ENCODE results near the gene USHBP1. TPM values are rescaled to one million over a fixed set of nuclear protein-coding genes. Genes with fewer than 3 reads are reported as not detected.
A peak's percentile ranks its signal among the peaks of the same experiment; 100 is the strongest.

USHBP1 gene
- total RNA-seq, 4 donors from 2014 or later, result 0.80 to 3.0 (median 2.0) TPM

DNA sequence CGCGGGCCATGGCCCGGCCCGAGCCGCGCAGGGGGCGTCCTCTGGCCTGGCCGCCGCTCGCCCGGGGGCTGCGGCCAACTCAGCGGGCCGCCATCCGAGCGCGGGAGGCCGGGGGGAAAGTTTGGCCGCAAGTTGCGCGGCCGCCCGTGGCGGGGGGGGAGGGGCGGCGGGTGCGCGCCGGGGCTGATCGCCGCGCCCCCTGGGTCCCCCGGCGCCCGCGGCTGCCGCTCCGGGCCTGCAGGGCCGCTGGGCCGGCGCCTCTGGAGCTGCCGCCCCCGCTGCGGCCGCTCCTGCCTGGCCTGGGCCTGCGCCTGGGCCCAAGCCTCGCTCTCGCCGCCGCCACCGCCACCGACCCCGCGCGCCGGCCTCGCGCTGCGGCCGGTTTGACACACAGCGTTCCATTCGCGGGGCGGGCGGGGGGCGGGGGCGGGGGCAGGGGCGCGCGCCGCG lies 19.0 kb downstream of the USHBP1 start, which contains the start of gene NR2F6:
Gene NR2F6 (minus strand): TSS at position 385 of the 450 bp plus-strand sequence. CDS start 699 bp downstream, outside the sequence.
- DNase-seq (ENCODE audit: low spot score in 2 of 2), result no peak
- WGBS, 2 donors, result 0% methylated on average over 11 of the region's 72 CpGs; no CpG with 5 or more reads in 1 of the 2 donors
- intact Hi-C loops (cut with DNase I; ENCODE audit: low total_unique reads), result no loop called here
- TF ChIP-seq, protein P1, sequence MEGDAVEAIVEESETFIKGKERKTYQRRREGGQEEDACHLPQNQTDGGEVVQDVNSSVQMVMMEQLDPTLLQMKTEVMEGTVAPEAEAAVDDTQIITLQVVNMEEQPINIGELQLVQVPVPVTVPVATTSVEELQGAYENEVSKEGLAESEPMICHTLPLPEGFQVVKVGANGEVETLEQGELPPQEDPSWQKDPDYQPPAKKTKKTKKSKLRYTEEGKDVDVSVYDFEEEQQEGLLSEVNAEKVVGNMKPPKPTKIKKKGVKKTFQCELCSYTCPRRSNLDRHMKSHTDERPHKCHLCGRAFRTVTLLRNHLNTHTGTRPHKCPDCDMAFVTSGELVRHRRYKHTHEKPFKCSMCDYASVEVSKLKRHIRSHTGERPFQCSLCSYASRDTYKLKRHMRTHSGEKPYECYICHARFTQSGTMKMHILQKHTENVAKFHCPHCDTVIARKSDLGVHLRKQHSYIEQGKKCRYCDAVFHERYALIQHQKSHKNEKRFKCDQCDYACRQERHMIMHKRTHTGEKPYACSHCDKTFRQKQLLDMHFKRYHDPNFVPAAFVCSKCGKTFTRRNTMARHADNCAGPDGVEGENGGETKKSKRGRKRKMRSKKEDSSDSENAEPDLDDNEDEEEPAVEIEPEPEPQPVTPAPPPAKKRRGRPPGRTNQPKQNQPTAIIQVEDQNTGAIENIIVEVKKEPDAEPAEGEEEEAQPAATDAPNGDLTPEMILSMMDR (IDR thresholded peaks at IDR 0.05), result no peak
- TF ChIP-seq POLR2A (IDR thresholded peaks at IDR 0.05), result no peak
- H3K4me3 ChIP-seq (ENCODE audit: low read depth, poor library complexity, severe bottlenecking), result peak within 1 kb of the TSS; percentile 55

DNA sequence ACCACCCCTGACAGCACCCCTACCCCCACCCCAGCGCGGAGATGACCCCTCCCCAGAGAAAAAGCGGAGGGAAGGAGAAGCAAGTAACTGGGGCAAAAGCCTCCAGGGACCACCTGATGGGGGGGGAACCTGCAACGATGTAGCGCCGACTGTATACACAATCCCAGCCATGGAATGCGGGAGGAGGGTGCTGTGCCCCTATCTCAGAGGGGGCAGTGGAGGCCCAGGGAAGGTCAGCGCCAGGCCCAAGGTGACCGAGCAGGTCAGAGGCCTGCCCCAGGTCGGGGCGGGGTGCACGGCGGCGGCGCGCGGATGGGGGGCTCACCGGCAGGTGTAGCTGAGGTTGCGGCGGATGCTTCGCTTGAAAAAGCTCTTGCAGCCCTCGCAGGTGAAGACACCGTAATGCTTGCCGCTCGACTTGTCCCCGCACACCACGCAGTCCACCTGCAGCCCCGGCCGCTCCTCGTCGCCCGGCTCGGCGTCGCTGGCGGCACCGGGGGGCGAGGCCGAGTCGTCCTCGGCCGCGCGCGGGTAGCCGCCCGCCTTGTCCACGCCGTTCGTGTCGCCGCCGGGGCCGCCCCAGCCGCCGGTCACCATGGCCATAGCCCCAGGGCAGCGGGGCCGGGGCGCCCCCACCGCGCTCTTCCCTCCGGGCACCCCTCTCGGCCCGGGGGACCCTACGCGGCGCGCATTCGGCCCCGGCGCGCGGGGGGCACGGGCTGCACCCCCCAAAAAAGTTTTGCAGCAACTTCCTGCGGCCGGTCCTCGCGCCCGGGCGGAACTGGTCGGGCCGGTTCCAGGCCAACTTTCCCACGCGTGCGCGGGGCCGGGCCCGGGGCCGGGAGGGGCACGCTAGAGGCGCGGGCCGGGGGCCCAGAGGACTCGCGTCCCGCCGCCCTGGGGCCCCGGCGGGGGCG lies 19.7 kb downstream of the USHBP1 start:
- WGBS, 2 donors, result 1 to 2% methylated on average over 30 to 34 of the region's 100 CpGs
- H3K4me3 ChIP-seq (ENCODE audit: low read depth, poor library complexity, severe bottlenecking), result peak overlapping the region; percentile 55
- intact Hi-C loops (cut with DNase I; ENCODE audit: low total_unique reads), result no loop called here
- no peak for DNase-seq (ENCODE audit: low spot score in 2 of 2)
- TF ChIP-seq POLR2A (IDR thresholded peaks at IDR 0.05), result no peak
- TF ChIP-seq, protein P1 (IDR thresholded peaks at IDR 0.05), result no peak

DNA sequence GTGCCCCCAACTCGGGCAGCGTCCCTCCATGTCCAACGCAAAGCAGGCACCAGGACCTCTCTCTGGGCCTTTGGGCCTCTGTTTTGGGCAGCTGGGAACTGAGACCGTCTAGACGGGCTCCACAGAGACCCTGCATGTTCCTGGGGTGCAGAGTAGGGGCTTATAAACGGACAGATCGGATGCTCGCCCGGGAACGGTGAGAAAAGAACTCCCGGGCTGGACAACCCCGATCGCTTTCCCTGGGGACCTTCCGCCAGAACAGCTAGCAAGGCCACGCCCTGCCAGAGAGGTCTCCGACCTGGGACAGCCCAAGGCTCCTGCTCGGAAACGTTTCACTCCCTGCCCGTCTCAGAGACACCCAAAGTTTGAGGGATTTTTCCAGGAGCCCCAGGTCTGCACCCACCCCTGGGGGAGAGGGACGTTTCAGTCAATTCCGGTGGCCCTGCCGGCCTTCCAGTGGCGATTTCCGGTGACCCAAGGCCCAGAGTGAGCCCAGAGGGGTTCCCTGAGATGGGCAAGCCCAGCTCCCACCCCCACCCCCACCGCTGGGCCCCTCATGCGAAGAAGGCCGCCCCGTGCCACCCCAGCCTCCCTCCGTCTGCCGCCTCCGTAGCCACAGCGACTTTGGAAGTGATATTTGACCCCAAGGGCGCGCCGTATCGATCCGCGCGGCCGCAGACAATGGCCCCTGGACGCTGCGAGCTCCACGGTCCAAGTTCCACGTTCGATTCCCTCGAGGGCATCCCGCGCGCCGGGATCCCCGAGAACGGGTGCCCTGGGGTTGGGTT lies 20.5 kb downstream of the USHBP1 start:
- intact Hi-C loops (cut with DNase I; ENCODE audit: low total_unique reads), result no loop called here
- DNase-seq (ENCODE audit: low spot score in 2 of 2), result peak in 1 of 2 donors; percentile 93
- WGBS, 2 donors, result 8 to 16% methylated on average over 51 to 52 of the region's 52 CpGs
- TF ChIP-seq POLR2A (IDR thresholded peaks at IDR 0.05), result no peak
- TF ChIP-seq, protein P1 (IDR thresholded peaks at IDR 0.05), result no peak
- H3K4me3 ChIP-seq (ENCODE audit: low read depth, poor library complexity, severe bottlenecking), result peak overlapping the region; percentile 55

DNA sequence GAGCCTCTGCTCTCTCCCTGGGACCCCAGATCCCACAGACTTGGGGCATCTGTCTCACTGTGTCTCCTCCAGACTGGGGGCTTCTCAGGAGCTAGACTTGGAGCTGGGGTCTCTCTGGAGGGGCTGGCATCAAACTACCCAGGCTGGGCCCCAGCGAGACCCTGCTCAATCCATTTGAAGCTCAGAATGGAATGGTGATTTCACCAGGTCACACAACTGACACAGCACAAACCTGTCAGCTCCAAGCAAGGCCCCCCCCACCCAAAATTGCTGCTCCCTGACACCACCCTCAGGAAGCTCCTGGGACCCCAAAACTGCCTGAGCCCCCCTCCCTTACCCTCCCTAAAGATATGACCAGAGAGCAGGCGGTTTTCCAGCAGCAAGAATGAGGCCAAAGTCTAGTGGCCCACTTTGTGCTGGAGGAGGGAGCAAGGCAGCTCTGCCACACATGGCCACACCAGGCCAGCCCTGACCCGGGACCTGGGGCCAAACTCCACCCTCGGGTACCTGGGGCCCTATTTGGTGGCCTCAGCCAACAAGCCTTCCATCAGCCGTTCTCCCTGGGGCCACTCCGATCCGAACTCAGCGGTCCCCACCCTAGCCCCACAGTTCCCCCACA lies 21.2 kb downstream of the USHBP1 start:
- WGBS, 2 donors, result 31 to 55% methylated on average over 8 of the region's 8 CpGs
- H3K4me3 ChIP-seq (ENCODE audit: low read depth, poor library complexity, severe bottlenecking), result peak overlapping the region; percentile 55
- intact Hi-C loops (cut with DNase I; ENCODE audit: low total_unique reads), result no loop called here
- TF ChIP-seq, protein P1 (IDR thresholded peaks at IDR 0.05), result no peak
- TF ChIP-seq POLR2A (IDR thresholded peaks at IDR 0.05), result no peak
- DNase-seq (ENCODE audit: low spot score in 2 of 2), result no peak

DNA sequence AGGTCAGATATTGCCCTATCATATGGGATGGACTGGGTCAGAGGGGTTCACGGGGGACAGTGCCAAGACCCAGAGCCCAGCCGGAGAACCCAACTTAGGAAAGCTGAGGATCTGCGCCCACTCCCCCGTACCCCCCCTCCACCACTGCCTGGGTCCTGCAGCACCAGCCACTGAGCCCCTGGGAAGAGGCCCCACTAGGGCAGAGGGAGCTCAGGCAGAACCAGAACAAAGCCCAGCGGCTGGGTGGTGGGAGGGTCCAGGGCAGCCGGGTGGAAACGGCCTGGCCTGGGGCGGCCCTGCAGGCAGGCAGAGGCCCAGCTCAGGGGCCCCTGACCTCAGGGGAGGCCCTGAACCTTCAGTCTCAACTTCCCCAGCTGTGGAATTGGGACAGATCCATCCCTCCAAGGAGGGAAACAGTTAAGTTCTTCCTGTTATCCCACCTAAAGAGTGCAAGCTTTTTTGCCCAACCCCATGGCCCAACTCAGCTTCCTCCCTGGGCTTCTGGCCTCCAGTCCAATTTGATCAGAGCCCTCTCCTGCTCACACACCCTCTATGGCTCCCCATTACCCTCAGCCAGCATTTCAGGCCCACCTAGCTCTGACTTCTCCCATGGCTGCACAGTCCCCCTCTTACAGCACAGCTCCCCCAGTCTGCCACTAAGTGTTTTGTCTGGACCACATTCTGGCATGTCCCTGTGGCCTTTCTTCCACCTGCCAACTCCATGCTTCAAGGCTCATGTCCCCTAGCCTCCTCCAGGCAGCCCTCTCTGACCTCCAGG lies 21.9 kb downstream of the USHBP1 start:
- 61 to 73% methylated on average over 4 to 8 of the region's 8 CpGs for WGBS, 2 donors
- intact Hi-C loops (cut with DNase I; ENCODE audit: low total_unique reads), result no loop called here
- no peak overlapping the region for H3K4me3 ChIP-seq (ENCODE audit: low read depth, poor library complexity, severe bottlenecking)
- no peak for DNase-seq (ENCODE audit: low spot score in 2 of 2)
- TF ChIP-seq, protein P1 (IDR thresholded peaks at IDR 0.05), result no peak
- no peak for TF ChIP-seq POLR2A (IDR thresholded peaks at IDR 0.05)

All from lower leg skin (tissue), 4 donors.